Endothelial cell of umbilical vein (primary cell): ENCODE results near the gene CNTN5.

Source experiments
- EZH2 ChIP-seq: IDR thresholded peaks from 2 replicates; pipeline ENCODE4 v1.6.1; 2012; ENCODE audit warnings: borderline replicate concordance, low read depth, mild to moderate bottlenecking, moderate library complexity, low read length, inconsistent platforms; ENCODE audit not compliant: severe bottlenecking
- JUN ChIP-seq: IDR thresholded peaks from 2 replicates; pipeline ENCODE4 v1.6.1; 2011; ENCODE audit warnings: borderline replicate concordance, low read depth; ENCODE audit not compliant: insufficient read length, insufficient read depth
- POLR2A ChIP-seq: IDR thresholded peaks from 2 replicates; pipeline ENCODE4 v1.6.1; 2012; ENCODE audit warnings: low read depth, mild to moderate bottlenecking, control low read depth, low read length
- POLR2AphosphoS5 ChIP-seq: IDR thresholded peaks from 2 replicates; pipeline ENCODE4 v1.6.1; 2012; ENCODE audit warnings: low read depth, mild to moderate bottlenecking, control low read depth, low read length, moderate library complexity; ENCODE audit not compliant: insufficient read depth
- TF ChIP-seq, protein P1 (sequence below), 2 donors: IDR thresholded peaks; 1 replicate in 1 of 2; 2 replicates in 1 of 2; pipeline ENCODE4 v1.5.1; 2011; ENCODE audit warnings: low read length in 2 of 2, mild to moderate bottlenecking in 2 of 2, moderate library complexity in 2 of 2, control low read depth in 1 of 2, inconsistent platforms in 1 of 2, low read depth in 1 of 2; ENCODE audit not compliant: insufficient read depth in 1 of 2; ENCODE audit errors: extremely low read depth in 1 of 2

DNA sequence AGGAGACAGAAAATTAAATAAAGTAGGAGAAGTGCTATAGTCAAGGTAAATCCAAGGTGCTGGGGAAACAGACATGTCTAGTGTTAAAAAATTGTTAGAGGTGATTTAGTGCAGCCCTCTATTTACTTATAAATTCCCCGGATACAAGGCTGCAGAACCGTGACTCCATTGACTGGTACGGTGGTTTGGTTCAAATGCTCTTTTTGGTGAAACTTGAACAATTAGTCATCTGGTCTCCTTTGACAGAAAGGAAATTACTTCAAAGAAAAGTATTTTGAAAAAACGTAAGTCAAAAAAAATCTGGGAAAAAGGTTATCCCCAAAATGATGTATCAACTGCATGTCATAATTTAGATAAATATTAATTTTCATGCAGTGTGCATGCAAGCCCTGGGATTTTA, 399.2 kb downstream of the CNTN5 start:
- TF ChIP-seq, protein P1, sequence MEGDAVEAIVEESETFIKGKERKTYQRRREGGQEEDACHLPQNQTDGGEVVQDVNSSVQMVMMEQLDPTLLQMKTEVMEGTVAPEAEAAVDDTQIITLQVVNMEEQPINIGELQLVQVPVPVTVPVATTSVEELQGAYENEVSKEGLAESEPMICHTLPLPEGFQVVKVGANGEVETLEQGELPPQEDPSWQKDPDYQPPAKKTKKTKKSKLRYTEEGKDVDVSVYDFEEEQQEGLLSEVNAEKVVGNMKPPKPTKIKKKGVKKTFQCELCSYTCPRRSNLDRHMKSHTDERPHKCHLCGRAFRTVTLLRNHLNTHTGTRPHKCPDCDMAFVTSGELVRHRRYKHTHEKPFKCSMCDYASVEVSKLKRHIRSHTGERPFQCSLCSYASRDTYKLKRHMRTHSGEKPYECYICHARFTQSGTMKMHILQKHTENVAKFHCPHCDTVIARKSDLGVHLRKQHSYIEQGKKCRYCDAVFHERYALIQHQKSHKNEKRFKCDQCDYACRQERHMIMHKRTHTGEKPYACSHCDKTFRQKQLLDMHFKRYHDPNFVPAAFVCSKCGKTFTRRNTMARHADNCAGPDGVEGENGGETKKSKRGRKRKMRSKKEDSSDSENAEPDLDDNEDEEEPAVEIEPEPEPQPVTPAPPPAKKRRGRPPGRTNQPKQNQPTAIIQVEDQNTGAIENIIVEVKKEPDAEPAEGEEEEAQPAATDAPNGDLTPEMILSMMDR (IDR thresholded peaks at IDR 0.05; ENCODE audit: extremely low read depth in 1 of 2, insufficient read depth in 1 of 2, low read depth in 1 of 2, low read length in 2 of 2): no peak
- no peak for TF ChIP-seq POLR2A
- no peak for TF ChIP-seq JUN
- TF ChIP-seq EZH2: no peak
- no peak for TF ChIP-seq POLR2AphosphoS5
